HG02588 (cell line): ENCODE measurements around the gene DOK6.

Experiments
- ATAC-seq: cut with Tn5 transposase; IDR thresholded peaks from one replicate; pipeline ENCODE4 v1.9.1; 2021; ENCODE audit warnings: mild to moderate bottlenecking, moderate library complexity; ENCODE audit not compliant: unreplicated experiment

The DOK6 gene

DNA sequence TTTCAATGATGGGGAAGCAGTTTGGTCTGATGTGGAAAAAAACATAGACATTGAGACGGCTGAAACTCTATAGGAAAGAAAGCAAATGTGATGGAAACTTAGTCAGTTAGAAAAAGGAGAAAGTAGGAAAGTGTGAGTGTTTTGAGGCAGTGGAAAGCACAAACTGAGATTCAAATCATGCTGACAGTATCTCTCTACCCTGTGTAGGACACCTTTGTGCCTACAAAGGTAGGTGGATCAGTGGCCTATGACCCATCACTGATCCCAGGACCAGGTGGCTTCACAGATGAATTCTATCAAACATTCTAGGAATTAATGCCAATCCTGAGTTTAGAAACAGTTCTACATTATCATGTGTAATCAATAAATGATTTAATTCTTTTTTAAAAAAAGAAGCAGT lies 489.9 kb downstream of the DOK6 start:
- no peak for ATAC-seq

DNA sequence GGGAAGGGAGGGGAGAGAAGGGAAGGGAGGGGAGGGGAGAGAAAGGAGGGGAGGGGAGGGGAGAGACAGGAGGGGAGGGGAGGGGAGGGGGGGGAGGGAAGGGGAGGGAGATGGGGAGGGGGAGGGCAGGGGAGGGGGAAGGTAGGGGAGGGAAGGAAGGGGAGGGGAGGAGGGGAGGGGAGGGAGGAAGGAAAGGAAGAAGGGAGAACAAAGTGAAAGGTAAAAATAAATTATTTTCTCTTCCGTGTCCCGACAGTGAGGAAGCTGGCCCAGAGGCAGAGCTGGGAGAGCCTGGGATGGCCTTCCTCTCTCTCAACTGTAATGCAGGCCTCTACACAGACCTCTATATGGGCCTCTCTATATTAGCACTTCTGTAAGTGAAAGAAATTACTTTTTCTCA lies 493.8 kb downstream of the DOK6 start:
- ATAC-seq, result no peak

DNA sequence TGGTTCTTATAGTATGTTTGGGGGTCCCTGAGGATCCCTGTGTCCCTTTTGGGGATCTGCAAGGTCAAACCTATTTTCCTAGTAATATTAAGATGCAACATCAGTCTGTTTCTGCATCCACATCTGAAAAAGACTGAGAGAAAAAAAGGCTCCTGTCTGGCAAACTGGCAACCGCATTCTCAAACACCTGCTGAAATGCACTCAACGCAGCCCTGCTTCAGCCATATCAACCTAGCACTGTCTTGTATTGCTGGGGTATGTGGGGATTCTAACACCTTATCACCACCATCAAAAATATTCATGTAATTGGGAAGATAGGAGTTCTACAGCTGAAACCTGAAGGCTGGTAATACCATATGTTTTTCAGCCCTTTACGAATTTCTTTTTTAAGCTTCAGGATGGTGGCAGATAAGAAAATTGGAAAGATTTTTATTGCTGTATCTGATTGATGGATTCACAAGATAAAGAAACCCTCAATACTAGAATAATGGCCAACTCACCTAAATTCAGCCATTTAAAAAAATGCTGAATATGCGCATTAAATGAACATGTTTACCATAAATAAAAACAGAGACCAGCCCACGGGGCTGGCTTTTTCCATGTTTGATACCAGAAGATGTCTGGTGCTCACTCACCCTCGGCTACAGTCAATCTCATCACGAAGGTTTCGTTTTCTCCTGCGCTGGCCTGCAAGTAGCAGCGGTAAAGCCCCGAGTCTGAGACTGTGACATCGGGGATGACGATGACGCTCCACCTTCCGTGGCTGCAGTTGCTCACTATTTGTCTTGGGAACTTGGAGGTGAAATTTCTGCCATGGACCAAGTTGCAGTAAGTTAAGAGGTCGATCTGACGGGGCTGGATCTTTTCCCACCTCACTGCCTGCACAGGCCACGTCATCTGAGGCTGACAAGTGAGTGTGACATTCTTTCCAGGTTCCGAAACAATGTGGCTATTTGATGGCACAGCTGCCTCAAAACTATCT lies 494.7 kb downstream of the DOK6 start:
- ATAC-seq, result no peak

DNA sequence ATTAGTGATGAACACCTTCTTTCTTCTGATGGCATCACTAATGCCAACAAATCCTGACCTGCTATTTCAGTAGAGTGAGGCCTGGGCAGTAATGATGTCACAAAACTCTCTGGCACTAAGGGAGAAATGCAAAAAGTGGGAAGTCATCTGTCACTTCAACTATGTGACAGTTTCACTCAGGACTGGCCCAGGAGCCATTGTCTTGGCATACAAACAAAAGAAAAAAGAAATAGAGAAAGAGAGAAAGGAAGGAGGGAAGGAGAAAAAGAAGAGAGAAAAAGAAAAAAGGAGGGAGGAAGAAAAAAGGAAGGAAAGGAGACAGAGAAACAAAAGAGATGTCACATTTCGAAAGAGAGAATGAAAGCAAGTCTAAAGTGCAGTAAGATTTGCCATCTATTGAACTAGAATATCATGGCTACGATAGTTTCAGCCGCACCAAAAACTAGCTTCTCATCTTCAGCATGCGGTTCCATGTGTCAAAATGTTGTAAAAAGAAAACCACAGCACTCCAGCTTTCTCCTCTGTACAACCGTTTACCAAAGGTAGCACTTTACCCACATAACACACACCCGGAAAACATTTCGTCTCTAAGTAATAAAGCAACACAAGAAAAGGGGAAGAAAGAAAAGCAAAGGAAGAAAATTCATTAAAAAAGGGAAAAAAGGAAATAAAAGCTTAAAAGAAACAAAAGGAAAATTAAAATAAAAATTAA lies 496.9 kb downstream of the DOK6 start:
- peak; percentile 60 for ATAC-seq

DNA sequence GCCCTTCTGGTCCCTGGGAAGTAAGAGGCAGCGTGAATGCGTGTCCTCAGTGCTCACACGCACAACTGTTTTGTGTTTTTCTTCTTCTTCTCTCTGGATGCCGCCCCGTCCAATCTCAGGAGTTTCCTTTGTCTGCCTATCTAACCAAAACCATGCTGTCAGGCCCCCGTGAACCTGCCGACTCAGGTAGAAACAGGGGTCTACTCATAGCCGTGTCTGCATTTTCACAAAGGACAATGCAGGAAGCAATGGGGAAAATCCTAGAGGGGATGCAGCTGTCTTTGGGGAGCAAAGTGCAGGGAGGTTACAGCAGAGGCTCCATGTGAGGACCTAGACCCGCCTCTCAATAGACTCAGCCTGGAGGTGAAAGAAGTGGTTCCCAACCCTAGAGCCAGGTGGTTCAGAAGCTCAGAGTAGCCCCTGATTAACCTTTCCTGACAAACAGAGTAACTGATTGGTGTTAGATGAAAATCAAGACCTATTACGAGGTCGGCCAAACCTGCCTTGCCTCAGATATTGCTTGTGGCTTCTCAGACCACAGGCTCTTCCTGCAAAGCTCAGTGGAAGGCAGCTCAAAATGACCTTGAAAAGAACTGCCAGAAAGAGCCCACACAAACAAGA lies 497.7 kb downstream of the DOK6 start:
- peak; percentile 35 for ATAC-seq
